Urinary bladder (tissue), 4 donors: ENCODE measurements around the gene PRKCE. TPM values are rescaled to one million over a fixed set of nuclear protein-coding genes. Genes with fewer than 3 reads are reported as not detected.

Experiments
- DNase-seq: peaks from one replicate; pipeline ENCODE4 v3.0.0-alpha.2; 2015; ENCODE audit errors: extremely low spot score
- H3K27ac ChIP-seq: one replicate; pipeline ENCODE4 v1.5.1; 2013; ENCODE audit warnings: low read depth, mild to moderate bottlenecking, moderate library complexity
- H3K36me3 ChIP-seq: one replicate; pipeline ENCODE4 v1.6.1; 2013; ENCODE audit warnings: mild to moderate bottlenecking, moderate library complexity; ENCODE audit not compliant: insufficient read depth
- H3K4me1 ChIP-seq: one replicate; pipeline ENCODE4 v1.6.1; 2013; ENCODE audit warnings: mild to moderate bottlenecking, moderate library complexity; ENCODE audit not compliant: insufficient read depth
- H3K4me3 ChIP-seq: one replicate; pipeline ENCODE4 v1.5.1; 2013; ENCODE audit warnings: low read depth, low read length
- WGBS: extraction: QIAGEN DNeasy Blood & Tissue Kit; methylation state at CpG from one replicate; pipeline ENCODE4 v1.1.7; 2013; 5-methylcytosine and 5-hydroxymethylcytosine counted together
- polyA plus RNA-seq: library from polyadenylated mRNA; stranded (reverse); fragments of 200-250 nt; gene quantifications from one replicate; pipeline ENCODE4 v1.2.3, GENCODE V29; 2013
- total RNA-seq: library from RNA; depleted of rRNA; stranded (reverse); fragments of >200 nt; gene quantifications from one replicate; pipeline ENCODE4 v1.2.3, GENCODE V29; 2014
- donor health status: healthy with polysubstance abuse.
- donor health status: healthy.

PRKCE gene
- total and polyA plus RNA-seq, 2 donors, result 9.9 to 29.7 TPM

DNA sequence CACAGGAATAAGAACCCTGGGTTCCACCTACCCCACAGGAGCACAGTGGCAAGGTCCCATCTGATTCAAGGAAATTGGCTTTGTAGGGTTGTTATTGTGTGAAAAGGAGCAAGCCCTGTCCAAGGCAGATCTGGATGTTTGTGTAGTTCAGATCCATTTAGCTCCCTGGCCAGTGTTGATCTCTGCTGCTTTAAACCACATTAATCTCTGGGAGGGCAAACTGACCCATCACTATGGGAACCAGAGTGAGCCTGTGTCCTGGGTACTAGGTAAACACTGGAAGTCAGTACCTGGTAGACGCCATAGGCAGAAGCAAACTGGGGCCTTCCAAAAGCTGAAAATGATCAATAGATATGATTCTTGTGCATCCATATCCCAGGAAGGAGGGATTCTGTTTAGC lies 374.2 kb downstream of the PRKCE start:
- 94% methylated on average over 1 of the region's 1 CpG for WGBS
- DNase-seq, result no peak
- Histone ChIP-seq H3K4me3 (no peak overlapping the region), H3K27ac (no peak overlapping the region), H3K36me3 (no peaks in the 10 kb centered on the region), H3K4me1 (no peaks in the 10 kb centered on the region)

DNA sequence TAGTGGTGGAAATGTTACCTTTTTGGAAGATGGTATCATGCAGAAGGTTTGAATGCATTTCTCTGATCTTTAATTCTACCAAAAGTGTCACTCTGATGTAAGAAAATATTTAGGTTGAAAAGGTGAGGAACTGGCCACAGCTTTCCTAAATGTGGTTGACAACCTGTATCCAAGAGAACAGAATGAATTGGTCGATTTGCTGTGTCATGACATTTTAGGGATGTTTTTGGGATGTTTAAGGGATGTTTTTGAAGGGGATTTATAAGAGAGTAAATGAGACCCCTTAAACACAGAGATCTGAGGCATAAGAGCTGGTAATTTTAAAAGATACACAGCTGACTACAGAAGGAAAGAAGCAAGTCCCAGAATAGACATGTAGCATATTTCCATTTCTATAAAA lies 375.0 kb downstream of the PRKCE start:
- 86% methylated on average over 1 of the region's 1 CpG for WGBS
- DNase-seq, result no peak
- Histone ChIP-seq H3K4me3 (no peak overlapping the region), H3K4me1 (no peaks in the 10 kb centered on the region), H3K27ac (no peak overlapping the region), H3K36me3 (no peaks in the 10 kb centered on the region)

- Histone ChIP-seq H3K36me3 (no peaks in the 10 kb centered on the region), H3K4me1 (no peaks in the 10 kb centered on the region), H3K27ac (no peak overlapping the region), H3K4me3 (no peak overlapping the region)
- DNase-seq, result no peak
- 44% methylated on average over 5 of the region's 5 CpGs for WGBS
These were observed 377.9 kb downstream of the PRKCE start for GRCh38 chr2:46029332-46029811.

DNA sequence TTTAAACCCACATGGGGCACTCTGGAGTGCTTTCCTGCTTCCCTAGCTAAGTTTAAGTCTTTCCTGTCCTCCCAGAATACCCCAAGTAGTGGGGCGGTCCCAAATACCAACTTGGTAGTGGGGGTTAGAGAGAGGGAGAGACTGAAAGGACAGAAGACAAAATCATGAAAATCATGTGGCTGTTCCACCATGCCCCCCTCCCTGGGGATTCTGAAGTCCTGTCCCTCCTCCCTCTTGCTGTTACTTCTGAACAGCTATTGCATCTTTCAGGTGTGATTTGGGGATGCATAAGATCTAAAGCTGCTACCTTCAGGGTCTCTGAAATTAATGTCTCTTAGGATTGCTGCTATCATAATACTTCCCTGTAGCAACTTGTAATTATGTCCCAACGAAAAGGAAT lies 378.9 kb downstream of the PRKCE start:
- no peak overlapping the region for H3K27ac ChIP-seq
- over 99% methylated on average over 2 of the region's 2 CpGs for WGBS
- DNase-seq, result no peak

GRCh38 chr2:46032161-46032813 lies 380.8 kb downstream of the PRKCE start:
- Histone ChIP-seq H3K36me3 (no peaks in the 10 kb centered on the region), H3K4me1 (no peaks in the 10 kb centered on the region), H3K27ac (no peak overlapping the region), H3K4me3 (no peak overlapping the region)
- no peak for DNase-seq
- WGBS, result 64% methylated on average over 8 of the region's 8 CpGs

More for the DNA sequence above, 378.9 kb downstream of the PRKCE start:
- H3K4me1 ChIP-seq, result no peaks in the 10 kb centered on the region
- H3K36me3 ChIP-seq, result no peaks in the 10 kb centered on the region
- H3K4me3 ChIP-seq, result no peak overlapping the region

- no peaks in the 10 kb centered on the region for H3K36me3 ChIP-seq
- H3K27ac ChIP-seq, result no peak overlapping the region
- 88% methylated on average over 5 of the region's 5 CpGs for WGBS
- H3K4me3 ChIP-seq, result no peak overlapping the region
- DNase-seq, result no peak
- no peaks in the 10 kb centered on the region for H3K4me1 ChIP-seq
These were observed 381.5 kb downstream of the PRKCE start for GRCh38 chr2:46032996-46033395.

- WGBS, result 84% methylated on average over 5 of the region's 5 CpGs
- no peaks in the 10 kb centered on the region for H3K4me1 ChIP-seq
- H3K4me3 ChIP-seq, result no peak overlapping the region
- H3K36me3 ChIP-seq, result no peaks in the 10 kb centered on the region
- DNase-seq, result no peak
- H3K27ac ChIP-seq, result no peak overlapping the region
These were observed 383.1 kb downstream of the PRKCE start for GRCh38 chr2:46034535-46034934.

DNA sequence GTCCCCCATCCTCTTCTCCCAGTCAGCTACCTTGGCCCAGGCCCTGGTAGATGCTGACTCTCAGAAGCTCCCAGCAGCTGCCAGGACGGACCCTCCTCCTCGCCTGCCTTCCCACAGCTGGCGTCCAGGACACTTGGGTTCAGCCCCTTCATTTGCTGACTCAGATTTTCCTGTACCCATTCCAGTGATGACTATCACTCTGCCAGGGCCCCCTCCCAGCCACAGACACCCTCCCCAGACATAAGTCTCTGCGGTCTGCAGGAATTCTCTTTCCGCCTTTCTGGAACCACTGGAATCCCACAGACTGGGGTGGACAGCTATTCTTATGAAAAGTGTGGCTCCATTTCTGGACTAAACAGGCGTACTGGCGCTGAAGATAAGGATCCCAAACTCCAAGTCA lies 385.5 kb downstream of the PRKCE start:
- Histone ChIP-seq H3K36me3 (no peaks in the 10 kb centered on the region), H3K4me3 (no peak overlapping the region), H3K27ac (no peak overlapping the region), H3K4me1 (peaks cover 1% of the 10 kb centered on the region)
- DNase-seq, result no peak
- 84% methylated on average over 7 of the region's 7 CpGs for WGBS

- no peak for DNase-seq
- peaks cover 1% of the 10 kb centered on the region for H3K4me1 ChIP-seq
- no peak overlapping the region for H3K27ac ChIP-seq
- H3K4me3 ChIP-seq, result no peak overlapping the region
- H3K36me3 ChIP-seq, result no peaks in the 10 kb centered on the region
- WGBS, result 86% methylated on average over 4 of the region's 4 CpGs
These were observed 388.2 kb downstream of the PRKCE start for GRCh38 chr2:46039543-46040303.

- no peak overlapping the region for H3K27ac ChIP-seq
- WGBS, result 87% methylated on average over 7 of the region's 7 CpGs
These were observed 389.2 kb downstream of the PRKCE start for GRCh38 chr2:46040563-46041155.

GRCh38 chr2:46041434-46041833 lies 390.0 kb downstream of the PRKCE start:
- DNase-seq, result no peak
- H3K4me1 ChIP-seq, result peaks cover 1% of the 10 kb centered on the region
- H3K27ac ChIP-seq, result no peak overlapping the region
- no peak overlapping the region for H3K4me3 ChIP-seq
- WGBS, result 50% methylated on average over 2 of the region's 2 CpGs
- no peaks in the 10 kb centered on the region for H3K36me3 ChIP-seq

More at GRCh38 chr2:46040563-46041155, 389.2 kb downstream of the PRKCE start:
- Histone ChIP-seq H3K36me3 (no peaks in the 10 kb centered on the region), H3K4me1 (peaks cover 1% of the 10 kb centered on the region), H3K4me3 (no peak overlapping the region)
- no peak for DNase-seq

GRCh38 chr2:46042207-46042637 lies 390.7 kb downstream of the PRKCE start:
- H3K36me3 ChIP-seq, result no peaks in the 10 kb centered on the region
- no peak overlapping the region for H3K4me3 ChIP-seq
- DNase-seq, result no peak
- H3K27ac ChIP-seq, result no peak overlapping the region
- peaks cover 1% of the 10 kb centered on the region for H3K4me1 ChIP-seq
- WGBS, result 86% methylated on average over 4 of the region's 4 CpGs

GRCh38 chr2:46042711-46043110 lies 391.2 kb downstream of the PRKCE start:
- Histone ChIP-seq H3K36me3 (no peaks in the 10 kb centered on the region), H3K4me3 (no peak overlapping the region), H3K4me1 (peaks cover 1% of the 10 kb centered on the region), H3K27ac (no peak overlapping the region)
- no peak for DNase-seq
- WGBS, result 87% methylated on average over 3 of the region's 3 CpGs

- Histone ChIP-seq H3K27ac (no peak overlapping the region), H3K36me3 (no peaks in the 10 kb centered on the region), H3K4me1 (peaks cover 3% of the 10 kb centered on the region), H3K4me3 (no peak overlapping the region)
- DNase-seq, result no peak
These were observed 394.4 kb downstream of the PRKCE start for GRCh38 chr2:46045888-46046287.
